Glutamatergic neuron (in vitro differentiated cells): Measurements from ENCODE around the gene ZBTB40. TPM values are rescaled to one million over a fixed set of nuclear protein-coding genes. Genes with fewer than 3 reads are reported as not detected.

ENCODE experiments used
- DNase-seq: peaks from one replicate; pipeline ENCODE4 v3.0.0; 2022
- H3K27ac Mint-ChIP-seq: one replicate; pipeline ENCODE4 v1.8.0; 2020; ENCODE audit warnings: mild to moderate bottlenecking, mixed read lengths, inconsistent platforms; ENCODE audit not compliant: unreplicated experiment
- H3K27me3 Mint-ChIP-seq: one replicate; pipeline ENCODE4 v1.8.0; 2020; ENCODE audit warnings: mild to moderate bottlenecking, moderate library complexity, mixed read lengths, inconsistent platforms; ENCODE audit not compliant: unreplicated experiment
- H3K36me3 Mint-ChIP-seq: one replicate; pipeline ENCODE4 v1.8.0; 2020; ENCODE audit warnings: mild to moderate bottlenecking, mixed read lengths, inconsistent platforms; ENCODE audit not compliant: unreplicated experiment
- H3K4me1 Mint-ChIP-seq: one replicate; pipeline ENCODE4 v1.8.0; 2020; ENCODE audit warnings: mild to moderate bottlenecking, low read depth, mixed read lengths, inconsistent platforms; ENCODE audit not compliant: unreplicated experiment
- H3K4me3 Mint-ChIP-seq: one replicate; pipeline ENCODE4 v1.8.0; 2020; ENCODE audit warnings: mild to moderate bottlenecking, mixed read lengths, inconsistent platforms; ENCODE audit not compliant: unreplicated experiment
- H3K9me3 Mint-ChIP-seq: one replicate; pipeline ENCODE4 v1.8.0; 2020; ENCODE audit warnings: mild to moderate bottlenecking, moderate library complexity, mixed read lengths, inconsistent platforms; ENCODE audit not compliant: unreplicated experiment
- CTCF ChIP-seq: fragments of 200-600 bp; sonication (generic); IDR thresholded peaks from one replicate; pipeline ENCODE4 v1.5.0; 2021; ENCODE audit not compliant: partially characterized antibody, unreplicated experiment
- total RNA-seq: library from RNA; stranded (reverse); fragmentation: NEBNext Ultra II Directional; extraction: Animal tissue kit (Norgen Biotek cat#: 25700); gene quantifications from one replicate; pipeline ENCODE4 v1.2.1, GENCODE V29; 2021; ENCODE audit not compliant: unreplicated experiment

The ZBTB40 gene
- total RNA-seq, 1 donor from 2014 or later, result 25.7 TPM

GRCh38 chr1:22539510-22540118, 88.0 kb downstream of the ZBTB40 start:
- H3K4me1 Mint-ChIP-seq, result peaks cover 5% of the 10 kb centered on the region
- no peak overlapping the region for H3K27ac Mint-ChIP-seq
- DNase-seq, result no peak
- H3K4me3 Mint-ChIP-seq, result no peak overlapping the region
- peaks cover 6% of the 10 kb centered on the region for H3K9me3 Mint-ChIP-seq
- peaks cover 15% of the 10 kb centered on the region for H3K27me3 Mint-ChIP-seq
- no peak for TF ChIP-seq CTCF
- H3K36me3 Mint-ChIP-seq, result no peaks in the 10 kb centered on the region

- Mint-ChIP-seq H3K36me3 (no peaks in the 10 kb centered on the region), H3K27me3 (peaks cover 15% of the 10 kb centered on the region), H3K9me3 (peaks cover 6% of the 10 kb centered on the region), H3K4me1 (peaks cover 5% of the 10 kb centered on the region), H3K27ac (no peak overlapping the region), H3K4me3 (no peak overlapping the region)
- DNase-seq, result no peak
- TF ChIP-seq CTCF, result no peak
Measured at GRCh38 chr1:22540337-22540736, 88.7 kb downstream of the ZBTB40 start.

GRCh38 chr1:22542886-22543285, 91.2 kb downstream of the ZBTB40 start:
- Mint-ChIP-seq H3K27ac (no peak overlapping the region), H3K27me3 (peaks cover 21% of the 10 kb centered on the region), H3K4me3 (no peak overlapping the region), H3K9me3 (peaks cover 3% of the 10 kb centered on the region), H3K36me3 (peaks cover 5% of the 10 kb centered on the region), H3K4me1 (peaks cover 2% of the 10 kb centered on the region)
- TF ChIP-seq CTCF, result no peak
- no peak for DNase-seq

- no peak overlapping the region for H3K27ac Mint-ChIP-seq
- H3K9me3 Mint-ChIP-seq, result peaks cover 5% of the 10 kb centered on the region
- peaks cover 5% of the 10 kb centered on the region for H3K36me3 Mint-ChIP-seq
- H3K4me3 Mint-ChIP-seq, result no peak overlapping the region
- peaks cover 3% of the 10 kb centered on the region for H3K4me1 Mint-ChIP-seq
- peaks cover 22% of the 10 kb centered on the region for H3K27me3 Mint-ChIP-seq
- DNase-seq, result no peak
- no peak for TF ChIP-seq CTCF
Measured at GRCh38 chr1:22543679-22544078, 92.0 kb downstream of the ZBTB40 start.

- Mint-ChIP-seq H3K27me3 (peaks cover 19% of the 10 kb centered on the region), H3K36me3 (peaks cover 5% of the 10 kb centered on the region), H3K9me3 (peaks cover 7% of the 10 kb centered on the region), H3K27ac (no peak overlapping the region), H3K4me3 (no peak overlapping the region), H3K4me1 (peaks cover 4% of the 10 kb centered on the region)
- TF ChIP-seq CTCF, result no peak
- DNase-seq, result no peak
Measured at GRCh38 chr1:22544606-22545005, 93.0 kb downstream of the ZBTB40 start.
